GM23338 (cell line): ENCODE data around the gene JARID2. TPM values are rescaled to one million over a fixed set of nuclear protein-coding genes. Genes with fewer than 3 reads are reported as not detected.

Experiments
- ATAC-seq: fragments of 200-7000 bp; cut with Tn5 transposase; 3 replicates; pipeline ENCODE4 v1.9.1; 2020
- DNase-seq: peaks from one replicate; pipeline ENCODE4 v3.0.0-alpha.2; 2015; ENCODE audit warnings: low spot score
- H2AFZ ChIP-seq: fragments of 200-600 bp; sonication (generic); 2 replicates; pipeline ENCODE4 v1.8.0; 2016; ENCODE audit warnings: antibody characterized with exemption, mild to moderate bottlenecking, moderate library complexity
- H3F3A ChIP-seq: fragments of 200-600 bp; sonication (generic); replicated peaks from 2 replicates; pipeline ENCODE4 v1.8.0; 2017; ENCODE audit warnings: antibody characterized with exemption, mixed run types, low read depth
- H3K27ac ChIP-seq: fragments of 200-600 bp; sonication (generic); 2 replicates; pipeline ENCODE4 v1.6.1; 2016; ENCODE audit warnings: low read depth
- H3K27me3 ChIP-seq: fragments of 200-600 bp; sonication (generic); 2 replicates; pipeline ENCODE4 v1.8.0; 2016; ENCODE audit warnings: mild to moderate bottlenecking, mixed run types, moderate library complexity; ENCODE audit not compliant: insufficient read depth
- H3K36me3 ChIP-seq: fragments of 200-600 bp; sonication (generic); 2 replicates; pipeline ENCODE4 v1.8.0; 2016; ENCODE audit warnings: mild to moderate bottlenecking; ENCODE audit not compliant: insufficient read depth
- H3K4me1 ChIP-seq: fragments of 200-600 bp; sonication (generic); 2 replicates; pipeline ENCODE4 v1.8.0; 2016; ENCODE audit warnings: mild to moderate bottlenecking, moderate library complexity; ENCODE audit not compliant: insufficient read depth
- H3K4me2 ChIP-seq: fragments of 200-600 bp; sonication (generic); 2 replicates; pipeline ENCODE4 v1.7.1; 2017; ENCODE audit warnings: mixed run types
- H3K4me3 ChIP-seq: fragments of 200-600 bp; sonication (generic); 2 replicates; pipeline ENCODE4 v1.6.1; 2016; ENCODE audit warnings: mixed run types
- H3K79me2 ChIP-seq: fragments of 200-600 bp; sonication (generic); replicated peaks from 2 replicates; pipeline ENCODE4 v1.8.0; 2017; ENCODE audit warnings: mild to moderate bottlenecking; ENCODE audit not compliant: insufficient read depth
- H3K9me2 ChIP-seq: fragments of 200-600 bp; sonication (generic); 2 replicates; pipeline ENCODE4 v1.8.0; 2017; ENCODE audit not compliant: insufficient read depth
- H4K20me1 ChIP-seq: fragments of 200-600 bp; sonication (generic); replicated peaks from 2 replicates; pipeline ENCODE4 v1.8.0; 2017; ENCODE audit warnings: mild to moderate bottlenecking; ENCODE audit not compliant: insufficient read depth
- H3K27ac Mint-ChIP-seq: 2 replicates; pipeline ENCODE4 v1.8.0; 2020; ENCODE audit warnings: inconsistent platforms, mild to moderate bottlenecking, moderate library complexity, mixed read lengths
- H3K27me3 Mint-ChIP-seq: 3 replicates; pipeline ENCODE4 v1.8.0; 2022; ENCODE audit warnings: low read depth, mild to moderate bottlenecking, moderate library complexity, mixed read lengths, inconsistent platforms; ENCODE audit not compliant: insufficient read depth, poor library complexity
- H3K36me3 Mint-ChIP-seq: 3 replicates; pipeline ENCODE4 v1.8.0; 2021; ENCODE audit warnings: low read depth, mild to moderate bottlenecking, inconsistent platforms, moderate library complexity, mixed read lengths
- H3K4me1 Mint-ChIP-seq: 3 replicates; pipeline ENCODE4 v1.8.0; 2020; ENCODE audit warnings: mild to moderate bottlenecking, inconsistent platforms, mixed read lengths
- H3K4me3 Mint-ChIP-seq: 3 replicates; pipeline ENCODE4 v1.8.0; 2021; ENCODE audit warnings: moderate library complexity, mild to moderate bottlenecking, inconsistent platforms, mixed read lengths
- H3K9me3 Mint-ChIP-seq: 3 replicates; pipeline ENCODE4 v1.8.0; 2020; ENCODE audit warnings: moderate library complexity, mild to moderate bottlenecking, inconsistent platforms, mixed read lengths
- ETS1 ChIP-seq: IDR thresholded peaks from 2 replicates; pipeline ENCODE4 v1.6.1; 2016; ENCODE audit warnings: antibody characterized with exemption
- EZH2 ChIP-seq: fragments of 200-600 bp; sonication (generic); IDR thresholded peaks from one replicate; pipeline ENCODE4 v1.8.0; 2017; ENCODE audit warnings: antibody characterized with exemption, mild to moderate bottlenecking, low read depth; ENCODE audit not compliant: unreplicated experiment
- JUNB ChIP-seq: IDR thresholded peaks from one replicate; pipeline ENCODE4 v1.6.1; 2016; ENCODE audit warnings: antibody characterized with exemption; ENCODE audit not compliant: unreplicated experiment
- REST ChIP-seq: IDR thresholded peaks from one replicate; pipeline ENCODE4 v1.6.1; 2018; ENCODE audit warnings: antibody characterized with exemption; ENCODE audit not compliant: unreplicated experiment
- STAT1 ChIP-seq: IDR thresholded peaks from one replicate; pipeline ENCODE4 v1.6.1; 2016; ENCODE audit warnings: antibody characterized with exemption; ENCODE audit not compliant: unreplicated experiment
- ZNF331 ChIP-seq: fragments of 250-450 bp; sonication (Bioruptor Pico); IDR thresholded peaks from 2 replicates; pipeline ENCODE4 v1.5.0; 2020; ENCODE audit warnings: low read depth, mild to moderate bottlenecking, moderate library complexity
- ZNF462 ChIP-seq: fragments of 250-450 bp; sonication (Bioruptor Pico); IDR thresholded peaks from 2 replicates; pipeline ENCODE4 v1.5.0; 2020; ENCODE audit warnings: mild to moderate bottlenecking, moderate library complexity
- polyA plus RNA-seq: library from polyadenylated mRNA; unstranded; fragments of >200 nt; fragmentation: Nextera tagmentation; extraction: Ambion mirVana; gene quantifications from 2 replicates; pipeline ENCODE4 v1.2.1, GENCODE V29; 2016
- total RNA-seq: library from RNA; depleted of rRNA; stranded (reverse); fragments of >200 nt; shearing (Covaris generic); gene quantifications from 2 replicates; pipeline ENCODE4 v1.2.3, GENCODE V29; 2014

Gene JARID2
- total and polyA plus RNA-seq, 2 experiments from 2014 or later: 92.8 to 196 TPM

GRCh38 chr6:15350386-15351083 lies 104.7 kb downstream of the JARID2 start:
- no peaks in the 10 kb centered on the region for H3K27me3 ChIP-seq
- H3K4me2 ChIP-seq: peak overlapping the region; percentile 37
- no peak overlapping the region for H3K4me3 Mint-ChIP-seq
- H4K20me1 ChIP-seq: peaks cover 97% of the 10 kb centered on the region
- no peak overlapping the region for H3K27ac ChIP-seq
- H3K4me3 ChIP-seq: 0 out of 2 replicates have a peak overlapping the region, but pooled peaks have one; percentile 16
- no peaks in the 10 kb centered on the region; the same call in 1 of the 2 replicates for H3K36me3 ChIP-seq
- H3K79me2 ChIP-seq: peaks cover 100% of the 10 kb centered on the region
- ATAC-seq (no peak), DNase-seq (no peak)
- no peak for TF ChIP-seq ZNF331 (CRISPR knock-in tag)
- no peak for TF ChIP-seq JUNB
- TF ChIP-seq ZNF462 (CRISPR knock-in tag): no peak
- no peak for TF ChIP-seq ETS1
- TF ChIP-seq STAT1: no peak
- no peak for TF ChIP-seq REST
- no peak for TF ChIP-seq EZH2
- no peaks in the 10 kb centered on the region for H3K9me3 Mint-ChIP-seq
- H3K27me3 Mint-ChIP-seq: peaks cover 27% of the 10 kb centered on the region
- peaks cover 15% of the 10 kb centered on the region; the same call in 2 of the 3 replicates for H3K36me3 Mint-ChIP-seq
- peaks cover 96% of the 10 kb centered on the region for H3K4me1 ChIP-seq
- peaks cover 8% of the 10 kb centered on the region for H3F3A ChIP-seq
- no peaks in the 10 kb centered on the region for H3K9me2 ChIP-seq
- no peak overlapping the region for H2AFZ ChIP-seq
- H3K4me1 Mint-ChIP-seq: peaks cover 83% of the 10 kb centered on the region
- peak overlapping the region; percentile 35; the same call in 1 of the 2 replicates for H3K27ac Mint-ChIP-seq
